ENCODE measurements around the gene AP3S2. TPM values are rescaled to one million over a fixed set of nuclear protein-coding genes. Genes with fewer than 3 reads are reported as not detected.
"Not testable (repeated sequence)": the region's sequence is repeated elsewhere in the genome, so short reads cannot be mapped to it uniquely, and the experiment has no call there.

Gene AP3S2
- total and polyA plus RNA-seq, 2 donors, result 12.2 to 30.3 TPM

- Histone ChIP-seq H3K9me3 (ENCODE audit: control insufficient read depth in 2 of 2, insufficient read depth in 1 of 2, low read length in 1 of 2) (no peaks in the 10 kb centered on the region), H3K27me3 (ENCODE audit: control insufficient read depth in 2 of 2, insufficient read depth in 1 of 2, low read length in 1 of 2) (peaks cover 0 to 4% of the 10 kb centered on the region in 2 donors), H3K36me3 (ENCODE audit: control insufficient read depth in 2 of 2, insufficient read depth in 2 of 2, low read length in 1 of 2) (no peaks in the 10 kb centered on the region), H3K4me3 (ENCODE audit: low read length in 2 of 2) (no peak overlapping the region), H3K4me1 (ENCODE audit: control insufficient read depth in 2 of 2, insufficient read depth in 2 of 2, low read length in 2 of 2) (peaks cover 0 to 3% of the 10 kb centered on the region in 2 donors), H3K27ac (ENCODE audit: low read depth in 1 of 2, low read length in 1 of 2) (no peak overlapping the region)
- DNase-seq (ENCODE audit: low read depth in 6 of 9, low spot score in 9 of 9), result no peak
- 96% methylated on average over 7 of the region's 7 CpGs for WGBS
These were observed 109.2 kb downstream of the AP3S2 start for GRCh38 chr15:89784686-89784960.

DNA sequence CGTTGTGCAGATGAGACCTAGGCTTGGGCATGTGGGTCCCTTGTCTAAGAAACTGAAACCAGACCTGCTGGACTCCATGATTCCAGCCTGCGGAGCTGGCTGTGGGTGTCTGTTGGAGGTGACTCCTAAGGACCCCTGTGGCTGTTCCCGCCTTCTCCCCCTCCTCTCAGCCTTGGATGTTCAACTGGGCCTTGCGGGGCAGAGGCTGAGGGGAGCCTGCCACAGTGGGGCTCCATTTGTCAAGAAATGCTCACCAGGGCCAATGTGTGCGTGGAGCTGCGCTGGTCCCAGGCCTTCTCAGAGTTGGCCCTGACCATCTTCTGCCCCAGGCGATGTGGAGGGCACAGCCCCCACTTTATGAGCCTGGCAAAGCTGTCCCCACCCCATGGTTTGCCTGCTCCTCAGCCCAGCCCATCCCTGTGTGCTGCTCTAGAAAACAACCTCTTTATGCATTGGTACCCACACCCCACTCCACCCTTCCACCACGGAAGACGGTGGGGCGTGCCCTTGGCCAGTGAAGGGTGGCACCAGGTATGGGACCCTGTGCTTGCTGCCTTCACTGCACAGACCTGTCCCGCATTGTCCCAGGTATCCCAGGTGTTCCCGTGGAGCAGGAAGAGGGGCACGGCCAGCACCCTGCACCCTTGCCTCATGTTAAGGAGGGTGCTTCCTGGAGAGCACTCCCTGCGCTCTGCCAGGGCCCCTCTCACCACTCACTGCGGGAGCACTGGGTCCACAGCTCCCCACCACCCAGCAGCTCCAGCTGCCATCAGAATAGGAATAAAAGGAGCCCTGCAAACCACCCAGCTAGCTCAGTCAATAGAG, 109.7 kb downstream of the AP3S2 start:
- Histone ChIP-seq H3K4me3 (ENCODE audit: low read length in 2 of 2) (no peak overlapping the region), H3K9me3 (ENCODE audit: control insufficient read depth in 2 of 2, insufficient read depth in 1 of 2, low read length in 1 of 2) (no peaks in the 10 kb centered on the region), H3K27me3 (ENCODE audit: control insufficient read depth in 2 of 2, insufficient read depth in 1 of 2, low read length in 1 of 2) (peaks cover 0 to 4% of the 10 kb centered on the region in 2 donors), H3K36me3 (ENCODE audit: control insufficient read depth in 2 of 2, insufficient read depth in 2 of 2, low read length in 1 of 2) (no peaks in the 10 kb centered on the region), H3K4me1 (ENCODE audit: control insufficient read depth in 2 of 2, insufficient read depth in 2 of 2, low read length in 2 of 2) (peaks cover 0 to 3% of the 10 kb centered on the region in 2 donors), H3K27ac (ENCODE audit: low read depth in 1 of 2, low read length in 1 of 2) (no peak overlapping the region)
- WGBS, result 95% methylated on average over 15 of the region's 15 CpGs
- DNase-seq (ENCODE audit: low read depth in 6 of 9, low spot score in 9 of 9), result no peak

DNA sequence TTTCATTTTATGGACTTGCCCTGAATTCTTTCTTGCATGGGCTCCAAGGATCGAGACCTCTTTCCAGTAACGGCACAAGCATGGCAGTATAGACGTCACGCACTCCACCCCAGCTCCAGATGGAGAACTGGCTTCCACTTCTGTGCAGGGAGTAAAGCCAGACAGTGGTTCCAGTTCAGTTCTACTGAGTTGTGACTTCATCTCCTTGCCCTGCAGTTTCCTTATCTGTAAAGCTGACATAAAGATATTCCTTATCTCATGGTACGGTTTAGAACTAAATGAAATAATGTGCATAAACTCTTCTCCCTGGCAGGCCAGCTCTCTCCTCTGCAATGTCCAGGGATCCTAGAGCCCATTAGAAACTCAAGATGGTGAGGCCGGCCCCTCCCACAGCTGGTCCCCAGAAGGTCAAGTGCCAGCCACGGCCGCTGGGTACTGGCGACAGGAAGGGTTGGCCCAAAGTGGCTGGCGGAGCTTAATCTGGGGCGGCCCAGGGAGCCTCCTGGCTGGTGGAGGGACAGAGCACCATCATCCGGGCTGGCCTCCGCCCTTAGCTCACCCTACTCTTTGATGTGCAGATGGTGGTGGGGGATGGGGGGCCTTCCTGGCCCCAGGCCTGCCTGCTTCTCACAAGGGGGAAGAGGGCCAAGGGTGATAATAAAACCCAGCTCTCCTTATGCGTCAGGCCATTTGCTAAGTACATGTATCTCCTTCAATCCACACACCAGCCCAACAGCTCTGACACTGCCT, 110.5 kb downstream of the AP3S2 start:
- Histone ChIP-seq H3K27ac (ENCODE audit: low read depth in 1 of 2, low read length in 1 of 2) (no peak overlapping the region), H3K36me3 (ENCODE audit: control insufficient read depth in 2 of 2, insufficient read depth in 2 of 2, low read length in 1 of 2) (no peaks in the 10 kb centered on the region), H3K9me3 (ENCODE audit: control insufficient read depth in 2 of 2, insufficient read depth in 1 of 2, low read length in 1 of 2) (no peaks in the 10 kb centered on the region), H3K4me1 (ENCODE audit: control insufficient read depth in 2 of 2, insufficient read depth in 2 of 2, low read length in 2 of 2) (peaks cover 0 to 3% of the 10 kb centered on the region in 2 donors), H3K4me3 (ENCODE audit: low read length in 2 of 2) (no peak overlapping the region), H3K27me3 (ENCODE audit: control insufficient read depth in 2 of 2, insufficient read depth in 1 of 2, low read length in 1 of 2) (peaks cover 0 to 10% of the 10 kb centered on the region in 2 donors)
- no peak for DNase-seq (ENCODE audit: low read depth in 6 of 9, low spot score in 9 of 9)
- 95% methylated on average over 14 of the region's 14 CpGs for WGBS

- peaks cover 3 to 17% of the 10 kb centered on the region in 2 donors for H3K27me3 ChIP-seq (ENCODE audit: control insufficient read depth in 2 of 2, insufficient read depth in 1 of 2, low read length in 1 of 2)
- not testable (repeated sequence) for DNase-seq (ENCODE audit: low read depth in 6 of 9, low spot score in 9 of 9); H3K36me3 ChIP-seq (ENCODE audit: control insufficient read depth in 2 of 2, insufficient read depth in 2 of 2, low read length in 1 of 2); H3K4me1 ChIP-seq (ENCODE audit: control insufficient read depth in 2 of 2, insufficient read depth in 2 of 2, low read length in 2 of 2); H3K9me3 ChIP-seq (ENCODE audit: control insufficient read depth in 2 of 2, insufficient read depth in 1 of 2, low read length in 1 of 2); H3K4me3 ChIP-seq (ENCODE audit: low read length in 2 of 2); H3K27ac ChIP-seq (ENCODE audit: low read depth in 1 of 2, low read length in 1 of 2)
- 97% methylated on average over 9 of the region's 9 CpGs for WGBS
These were observed 111.2 kb downstream of the AP3S2 start for GRCh38 chr15:89782619-89782950.

GRCh38 chr15:89781891-89782618, 111.7 kb downstream of the AP3S2 start:
- Histone ChIP-seq H3K36me3 (ENCODE audit: control insufficient read depth in 2 of 2, insufficient read depth in 2 of 2, low read length in 1 of 2) (no peaks in the 10 kb centered on the region), H3K27me3 (ENCODE audit: control insufficient read depth in 2 of 2, insufficient read depth in 1 of 2, low read length in 1 of 2) (peaks cover 6 to 22% of the 10 kb centered on the region in 2 donors), H3K27ac (ENCODE audit: low read depth in 1 of 2, low read length in 1 of 2) (no peak overlapping the region), H3K9me3 (ENCODE audit: control insufficient read depth in 2 of 2, insufficient read depth in 1 of 2, low read length in 1 of 2) (peaks cover 0 to 2% of the 10 kb centered on the region in 2 donors), H3K4me3 (ENCODE audit: low read length in 2 of 2) (no peak overlapping the region), H3K4me1 (ENCODE audit: control insufficient read depth in 2 of 2, insufficient read depth in 2 of 2, low read length in 2 of 2) (peaks cover 0 to 3% of the 10 kb centered on the region in 2 donors)
- WGBS, result 94% methylated on average over 15 of the region's 15 CpGs
- DNase-seq (ENCODE audit: low read depth in 6 of 9, low spot score in 9 of 9), result no peak

DNA sequence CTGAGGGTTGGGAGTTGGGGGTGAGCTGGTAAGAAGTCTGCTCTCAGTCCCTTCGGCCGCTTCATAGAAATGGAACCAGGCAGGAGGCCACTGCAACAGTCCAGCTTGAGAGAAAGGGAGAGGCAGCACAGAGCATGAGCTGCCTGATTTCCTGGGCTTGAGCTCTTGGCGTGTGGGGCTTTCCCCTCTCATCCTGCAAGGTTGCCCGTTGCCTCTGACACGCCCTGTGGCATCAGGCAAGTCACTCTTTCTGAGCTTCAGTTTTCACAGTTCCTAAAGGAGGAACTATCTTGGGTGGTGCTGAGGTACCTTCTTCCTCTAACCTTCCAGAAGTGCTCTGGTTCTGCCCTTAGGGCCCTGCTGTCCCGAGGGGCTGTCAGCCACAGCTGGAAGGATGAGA, 112.7 kb downstream of the AP3S2 start:
- H3K27me3 ChIP-seq (ENCODE audit: control insufficient read depth in 2 of 2, insufficient read depth in 1 of 2, low read length in 1 of 2), result peaks cover 11 to 32% of the 10 kb centered on the region in 2 donors
- DNase-seq (ENCODE audit: low read depth in 6 of 9, low spot score in 9 of 9), result no peak
- peaks cover 0 to 3% of the 10 kb centered on the region in 2 donors for H3K9me3 ChIP-seq (ENCODE audit: control insufficient read depth in 2 of 2, insufficient read depth in 1 of 2, low read length in 1 of 2)
- 53% methylated on average over 6 of the region's 6 CpGs for WGBS
- H3K4me3 ChIP-seq (ENCODE audit: low read length in 2 of 2), result no peak overlapping the region
- peaks cover 3 to 10% of the 10 kb centered on the region in 2 donors for H3K4me1 ChIP-seq (ENCODE audit: control insufficient read depth in 2 of 2, insufficient read depth in 2 of 2, low read length in 2 of 2)
- H3K36me3 ChIP-seq (ENCODE audit: control insufficient read depth in 2 of 2, insufficient read depth in 2 of 2, low read length in 1 of 2), result no peaks in the 10 kb centered on the region
- H3K27ac ChIP-seq (ENCODE audit: low read depth in 1 of 2, low read length in 1 of 2), result no peak overlapping the region

- Histone ChIP-seq H3K27me3 (ENCODE audit: control insufficient read depth in 2 of 2, insufficient read depth in 1 of 2, low read length in 1 of 2) (peaks cover 11 to 36% of the 10 kb centered on the region in 2 donors), H3K4me1 (ENCODE audit: control insufficient read depth in 2 of 2, insufficient read depth in 2 of 2, low read length in 2 of 2) (peaks cover 3 to 11% of the 10 kb centered on the region in 2 donors), H3K9me3 (ENCODE audit: control insufficient read depth in 2 of 2, insufficient read depth in 1 of 2, low read length in 1 of 2) (peaks cover 0 to 3% of the 10 kb centered on the region in 2 donors), H3K4me3 (ENCODE audit: low read length in 2 of 2) (no peak overlapping the region), H3K36me3 (ENCODE audit: control insufficient read depth in 2 of 2, insufficient read depth in 2 of 2, low read length in 1 of 2) (no peaks in the 10 kb centered on the region), H3K27ac (ENCODE audit: low read depth in 1 of 2, low read length in 1 of 2) (no peak overlapping the region)
- 86% methylated on average over 6 of the region's 6 CpGs for WGBS
- no peak for DNase-seq (ENCODE audit: low read depth in 6 of 9, low spot score in 9 of 9)
These were observed 113.2 kb downstream of the AP3S2 start for GRCh38 chr15:89780601-89781000.

Data from thymus (tissue), 11 donors.